Cerebellar nuclear complex (tissue), 1 donor: ENCODE measurements around the gene METTL27.
"Not testable (repeated sequence)": the region's sequence is repeated elsewhere in the genome, so short reads cannot be mapped to it uniquely, and the experiment has no call there.

Source experiments
- DNase-seq, 2 experiments: peaks; one replicate each; lab custom pipeline; 2025; lab: John Stamatoyannopoulos, UW

The METTL27 gene

GRCh38 chr7:73869011-73869798 is 26.9 kb upstream of the METTL27 start:
- DNase-seq = no peak

GRCh38 chr7:73866446-73866767 is 24.1 kb upstream of the METTL27 start:
- no peak for DNase-seq

GRCh38 chr7:73865738-73866445 is 23.6 kb upstream of the METTL27 start:
- DNase-seq = no peak

GRCh38 chr7:73864981-73865711 is 22.8 kb upstream of the METTL27 start:
- no peak for DNase-seq

- DNase-seq = no peak
Observed at GRCh38 chr7:73861305-73861704, 19.0 kb upstream of the METTL27 start.

- DNase-seq = no peak
Observed at GRCh38 chr7:73860859-73861258, 18.5 kb upstream of the METTL27 start, which contains the start of gene TMEM270. TMEM270 (plus strand) TSS chr7:73861159; CDS start chr7:73861195, 36 bp downstream.

- DNase-seq = no peak
Observed at GRCh38 chr7:73858807-73859206, 16.5 kb upstream of the METTL27 start.

GRCh38 chr7:73856941-73857340 is 14.6 kb upstream of the METTL27 start:
- no peak for DNase-seq

- DNase-seq = no peak
Observed at GRCh38 chr7:73852500-73852899, 10.2 kb upstream of the METTL27 start.

GRCh38 chr7:73851410-73852338 is 9.4 kb upstream of the METTL27 start:
- DNase-seq = no peak

GRCh38 chr7:73850781-73851207 is 8.5 kb upstream of the METTL27 start:
- DNase-seq = no peak

- DNase-seq = no peak
Observed at GRCh38 chr7:73847941-73848723, 5.8 kb upstream of the METTL27 start.

- not testable (repeated sequence) for DNase-seq
Observed at GRCh38 chr7:73845701-73846195, 3.4 kb upstream of the METTL27 start.

GRCh38 chr7:73844848-73845460 is 2.6 kb upstream of the METTL27 start:
- DNase-seq = no peak

- DNase-seq = no peak
Observed at GRCh38 chr7:73844131-73844547, 1.8 kb upstream of the METTL27 start.

GRCh38 chr7:73841689-73842066 is 638 bp downstream of the METTL27 start:
- no peak for DNase-seq

GRCh38 chr7:73840715-73841379 is 1.5 kb downstream of the METTL27 start:
- DNase-seq = no peak

GRCh38 chr7:73839743-73840714 is 2.3 kb downstream of the METTL27 start:
- no peak for DNase-seq
